Measurements from ENCODE around the gene CREB5.

Gene CREB5

DNA sequence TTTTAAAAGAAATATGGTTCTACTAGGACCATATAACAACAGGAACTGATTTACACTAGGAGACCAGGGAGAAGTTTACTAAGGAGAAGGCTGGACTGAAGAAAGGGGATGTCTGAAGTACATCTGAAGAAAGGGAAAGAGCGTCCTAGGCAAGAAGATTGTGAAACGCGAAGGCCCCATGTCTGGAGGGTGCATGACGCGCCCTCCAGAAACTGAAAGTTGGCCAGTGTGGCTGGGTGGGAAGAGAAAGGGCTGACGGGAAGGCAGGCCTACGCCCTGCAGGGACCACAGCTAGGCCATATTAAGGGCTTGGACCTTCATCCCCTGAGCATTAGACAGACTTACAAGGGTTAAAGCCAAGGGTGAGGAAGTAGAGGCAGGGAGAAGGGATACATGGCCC is 387.8 kb downstream of the CREB5 start:
- Histone ChIP-seq H3K27me3 (ENCODE audit: control insufficient read depth, insufficient read depth, low read length) (no peaks in the 10 kb centered on the region), H3K4me3 (ENCODE audit: low read length) (no peak overlapping the region)
- no CpG with 5 or more reads among the region's 7 CpGs for WGBS (ENCODE audit: insufficient coverage, insufficient read length)

DNA sequence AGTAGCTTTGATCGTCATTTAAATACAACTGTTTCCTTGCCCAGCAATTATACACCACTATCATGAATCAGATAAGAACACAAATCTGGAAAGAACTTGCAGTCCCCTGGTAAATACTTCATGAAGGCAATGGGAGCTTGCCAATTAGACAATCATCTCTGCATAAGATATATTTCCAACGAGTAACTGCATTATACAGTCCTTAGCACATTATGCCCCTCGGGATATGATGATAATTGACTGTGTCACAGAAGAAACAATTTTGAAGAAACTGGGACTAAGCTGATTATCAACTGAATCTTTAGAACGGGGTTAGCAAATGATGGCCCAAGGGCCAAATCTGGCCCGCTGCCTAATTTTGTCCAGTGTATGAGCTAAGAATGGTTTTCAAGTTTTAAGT is 390.1 kb downstream of the CREB5 start:
- no peaks in the 10 kb centered on the region for H3K4me1 ChIP-seq (ENCODE audit: control insufficient read depth, insufficient read depth, low read length)
- no peaks in the 10 kb centered on the region for H3K9me3 ChIP-seq (ENCODE audit: control insufficient read depth, insufficient read depth, low read length)
- H3K36me3 ChIP-seq (ENCODE audit: control insufficient read depth, insufficient read depth, low read length): no peaks in the 10 kb centered on the region
- H3K27me3 ChIP-seq (ENCODE audit: control insufficient read depth, insufficient read depth, low read length): no peaks in the 10 kb centered on the region
- WGBS (ENCODE audit: insufficient coverage, insufficient read length): no CpG with 5 or more reads among the region's 5 CpGs
- no peak overlapping the region for H3K4me3 ChIP-seq (ENCODE audit: low read length)
- no peak overlapping the region for H3K27ac ChIP-seq (ENCODE audit: low read length)
- no peak for DNase-seq (ENCODE audit: low read depth, low spot score)

More for the DNA sequence above, 387.8 kb downstream of the CREB5 start:
- Histone ChIP-seq H3K36me3 (ENCODE audit: control insufficient read depth, insufficient read depth, low read length) (no peaks in the 10 kb centered on the region), H3K4me1 (ENCODE audit: control insufficient read depth, insufficient read depth, low read length) (no peaks in the 10 kb centered on the region), H3K27ac (ENCODE audit: low read length) (no peak overlapping the region), H3K9me3 (ENCODE audit: control insufficient read depth, insufficient read depth, low read length) (no peaks in the 10 kb centered on the region)
- no peak for DNase-seq (ENCODE audit: low read depth, low spot score)

DNA sequence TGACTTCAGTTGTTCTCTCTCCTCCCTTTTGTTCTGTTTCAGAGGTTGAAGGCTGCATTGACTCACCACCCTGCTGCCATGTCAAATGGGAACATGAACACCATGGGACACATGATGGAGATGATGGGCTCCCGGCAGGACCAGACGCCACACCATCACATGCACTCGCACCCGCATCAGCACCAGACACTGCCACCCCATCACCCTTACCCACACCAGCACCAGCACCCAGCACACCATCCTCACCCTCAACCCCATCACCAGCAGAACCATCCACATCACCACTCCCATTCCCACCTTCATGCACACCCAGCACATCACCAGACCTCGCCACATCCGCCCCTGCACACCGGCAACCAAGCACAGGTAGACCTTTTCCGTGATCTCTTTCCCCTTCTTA is 391.8 kb downstream of the CREB5 start:
- DNase-seq (ENCODE audit: low read depth, low spot score): no peak
- H3K9me3 ChIP-seq (ENCODE audit: control insufficient read depth, insufficient read depth, low read length): no peaks in the 10 kb centered on the region

DNA sequence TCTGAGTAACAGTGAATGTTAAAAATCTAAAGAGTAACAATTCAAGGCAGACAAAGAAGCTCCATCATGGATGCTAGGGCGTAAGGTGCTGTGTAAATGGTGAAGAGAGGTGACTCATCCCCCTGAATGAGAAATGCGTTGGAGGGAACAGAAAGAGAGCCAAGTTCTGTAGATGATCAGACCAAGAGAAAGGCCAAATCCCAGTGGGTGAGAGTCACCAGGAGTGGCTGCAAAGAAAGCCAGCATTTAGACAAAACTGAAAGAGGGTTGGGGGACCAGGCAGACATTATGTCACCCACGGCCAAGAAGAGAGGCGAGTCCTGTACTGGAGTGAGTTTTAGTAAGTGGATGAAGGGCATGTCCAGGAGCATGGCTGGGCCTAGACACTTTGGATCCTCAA is 392.7 kb downstream of the CREB5 start:
- H3K4me3 ChIP-seq (ENCODE audit: low read length): no peak overlapping the region
- H3K4me1 ChIP-seq (ENCODE audit: control insufficient read depth, insufficient read depth, low read length): 0 out of 2 replicates have a peak, but pooled peaks cover 1% of the 10 kb centered on the region
- no peaks in the 10 kb centered on the region for H3K36me3 ChIP-seq (ENCODE audit: control insufficient read depth, insufficient read depth, low read length)
- WGBS (ENCODE audit: insufficient coverage, insufficient read length): no CpG with 5 or more reads among the region's 4 CpGs
- no peaks in the 10 kb centered on the region for H3K27me3 ChIP-seq (ENCODE audit: control insufficient read depth, insufficient read depth, low read length)
- no peaks in the 10 kb centered on the region for H3K9me3 ChIP-seq (ENCODE audit: control insufficient read depth, insufficient read depth, low read length)
- no peak overlapping the region for H3K27ac ChIP-seq (ENCODE audit: low read length)
- no peak for DNase-seq (ENCODE audit: low read depth, low spot score)

More for the DNA sequence above, 391.8 kb downstream of the CREB5 start:
- Histone ChIP-seq H3K4me1 (ENCODE audit: control insufficient read depth, insufficient read depth, low read length) (no peaks in the 10 kb centered on the region), H3K4me3 (ENCODE audit: low read length) (no peak overlapping the region), H3K36me3 (ENCODE audit: control insufficient read depth, insufficient read depth, low read length) (no peaks in the 10 kb centered on the region), H3K27ac (ENCODE audit: low read length) (no peak overlapping the region), H3K27me3 (ENCODE audit: control insufficient read depth, insufficient read depth, low read length) (no peaks in the 10 kb centered on the region)
- WGBS (ENCODE audit: insufficient coverage, insufficient read length): no CpG with 5 or more reads among the region's 8 CpGs

DNA sequence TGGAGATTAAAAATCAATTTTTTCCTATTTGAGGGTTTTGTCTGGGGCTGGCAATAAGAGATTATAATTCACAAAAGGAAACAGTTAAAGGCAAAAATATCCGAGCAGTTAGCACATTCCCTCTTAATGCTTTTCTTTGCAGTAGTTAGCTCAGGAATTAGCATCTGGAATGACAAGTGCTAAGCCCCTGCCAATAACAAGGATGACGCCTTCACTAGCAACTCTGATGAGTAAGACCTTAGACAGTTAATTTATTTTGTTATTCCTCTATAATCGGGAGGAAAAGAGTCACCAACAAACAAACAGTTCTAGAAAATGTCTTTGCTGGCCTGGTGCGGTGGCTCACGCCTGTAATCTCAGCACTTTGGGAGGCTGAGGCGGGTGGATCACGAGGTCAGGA is 394.5 kb downstream of the CREB5 start:
- Histone ChIP-seq H3K36me3 (ENCODE audit: control insufficient read depth, insufficient read depth, low read length) (no peaks in the 10 kb centered on the region), H3K4me1 (ENCODE audit: control insufficient read depth, insufficient read depth, low read length) (0 out of 2 replicates have a peak, but pooled peaks cover 1% of the 10 kb centered on the region), H3K9me3 (ENCODE audit: control insufficient read depth, insufficient read depth, low read length) (no peaks in the 10 kb centered on the region), H3K4me3 (ENCODE audit: low read length) (no peak overlapping the region), H3K27ac (ENCODE audit: low read length) (no peak overlapping the region), H3K27me3 (ENCODE audit: control insufficient read depth, insufficient read depth, low read length) (no peaks in the 10 kb centered on the region)
- WGBS (ENCODE audit: insufficient coverage, insufficient read length): no CpG with 5 or more reads among the region's 7 CpGs
- DNase-seq (ENCODE audit: low read depth, low spot score): no peak

DNA sequence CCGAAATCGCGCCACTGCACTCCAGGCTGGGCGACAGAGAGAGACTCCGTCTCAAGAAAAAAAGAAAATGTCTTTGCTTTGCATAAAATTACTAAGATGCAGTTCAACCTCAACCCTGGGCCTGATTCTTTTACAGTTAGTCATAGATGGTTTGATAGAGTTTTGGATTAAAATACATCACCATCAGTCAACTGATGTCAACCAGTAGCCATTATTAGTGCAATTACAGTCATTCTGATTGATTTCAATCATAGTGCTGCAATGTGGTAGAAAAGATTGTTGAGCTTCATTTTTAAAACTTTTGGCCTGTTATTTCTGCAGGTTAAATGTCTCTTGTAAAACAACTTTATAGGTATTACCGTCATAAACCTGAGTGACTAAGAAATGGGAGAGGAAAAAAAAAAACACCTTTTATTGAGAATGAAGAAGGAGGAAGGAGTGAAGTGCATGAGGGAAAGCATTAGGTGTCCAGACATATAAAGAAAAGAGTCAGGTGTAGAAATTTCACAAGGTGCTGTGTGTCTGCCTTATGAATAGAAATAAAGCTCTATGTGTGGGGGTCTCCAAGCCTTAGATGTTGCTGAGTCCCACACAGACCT is 395.2 kb downstream of the CREB5 start:
- DNase-seq (ENCODE audit: low read depth, low spot score): no peak
- H3K4me1 ChIP-seq (ENCODE audit: control insufficient read depth, insufficient read depth, low read length): 0 out of 2 replicates have a peak, but pooled peaks cover 1% of the 10 kb centered on the region
- H3K9me3 ChIP-seq (ENCODE audit: control insufficient read depth, insufficient read depth, low read length): no peaks in the 10 kb centered on the region
- no peak overlapping the region for H3K4me3 ChIP-seq (ENCODE audit: low read length)
- H3K36me3 ChIP-seq (ENCODE audit: control insufficient read depth, insufficient read depth, low read length): no peaks in the 10 kb centered on the region
- no peak overlapping the region for H3K27ac ChIP-seq (ENCODE audit: low read length)
- no CpG with 5 or more reads among the region's 6 CpGs for WGBS (ENCODE audit: insufficient coverage, insufficient read length)
- no peaks in the 10 kb centered on the region for H3K27me3 ChIP-seq (ENCODE audit: control insufficient read depth, insufficient read depth, low read length)

DNA sequence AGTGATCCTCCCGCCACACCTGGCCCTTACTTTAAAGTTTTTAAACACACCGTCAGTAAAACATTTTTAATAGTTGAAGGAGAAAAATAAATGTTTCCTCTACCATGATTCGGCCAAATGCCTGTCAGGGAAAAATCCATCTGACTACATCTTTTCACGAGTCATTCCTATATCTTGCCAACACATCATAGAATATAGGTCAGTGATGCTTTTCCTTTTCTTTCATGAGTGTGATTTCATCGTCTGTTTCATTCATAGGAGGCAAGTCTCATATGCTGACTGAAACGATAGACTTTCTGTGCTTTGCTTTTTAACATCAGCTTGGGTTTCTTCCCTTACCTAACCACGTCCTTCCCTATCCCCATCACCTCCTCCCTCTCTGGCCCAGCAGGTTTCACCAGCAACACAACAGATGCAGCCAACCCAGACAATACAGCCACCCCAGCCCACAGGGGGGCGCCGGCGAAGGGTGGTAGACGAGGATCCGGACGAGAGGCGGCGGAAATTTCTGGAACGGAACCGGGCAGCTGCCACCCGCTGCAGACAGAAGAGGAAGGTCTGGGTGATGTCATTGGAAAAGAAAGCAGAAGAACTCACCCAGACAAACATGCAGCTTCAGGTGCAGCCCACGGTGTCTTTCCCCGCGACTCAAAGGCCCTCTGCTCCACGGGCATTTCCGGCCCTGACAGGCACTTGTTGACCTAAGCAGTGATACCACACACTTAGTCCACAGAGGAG is 396.6 kb downstream of the CREB5 start:
- no peaks in the 10 kb centered on the region for H3K27me3 ChIP-seq (ENCODE audit: control insufficient read depth, insufficient read depth, low read length)
- 0 out of 2 replicates have a peak, but pooled peaks cover 1% of the 10 kb centered on the region for H3K4me1 ChIP-seq (ENCODE audit: control insufficient read depth, insufficient read depth, low read length)
- H3K9me3 ChIP-seq (ENCODE audit: control insufficient read depth, insufficient read depth, low read length): no peaks in the 10 kb centered on the region
- peak; percentile 5 for DNase-seq (ENCODE audit: low read depth, low spot score)
- no peak overlapping the region for H3K27ac ChIP-seq (ENCODE audit: low read length)
- H3K36me3 ChIP-seq (ENCODE audit: control insufficient read depth, insufficient read depth, low read length): no peaks in the 10 kb centered on the region
- no CpG with 5 or more reads among the region's 23 CpGs for WGBS (ENCODE audit: insufficient coverage, insufficient read length)
- no peak overlapping the region for H3K4me3 ChIP-seq (ENCODE audit: low read length)

DNA sequence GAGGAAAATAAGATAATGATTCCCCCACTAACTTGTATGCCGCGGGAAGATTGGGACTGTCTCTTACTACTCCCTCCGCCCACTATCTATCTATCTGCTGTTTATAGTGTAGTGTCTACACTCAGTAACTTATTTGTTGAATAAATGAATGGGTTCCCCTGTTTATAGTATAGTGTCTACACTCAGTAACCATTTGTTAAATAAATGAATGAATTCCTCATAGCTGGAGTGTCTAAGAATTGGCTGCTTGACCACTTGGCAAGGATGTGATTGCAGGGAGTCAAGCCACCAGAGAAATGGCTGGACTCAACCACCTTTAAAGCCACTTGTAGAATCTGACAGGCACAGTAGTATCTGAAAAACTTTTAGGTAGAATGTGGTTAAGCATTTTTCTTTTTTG is 398.7 kb downstream of the CREB5 start:
- Histone ChIP-seq H3K4me3 (ENCODE audit: low read length) (no peak overlapping the region), H3K9me3 (ENCODE audit: control insufficient read depth, insufficient read depth, low read length) (no peaks in the 10 kb centered on the region), H3K36me3 (ENCODE audit: control insufficient read depth, insufficient read depth, low read length) (no peaks in the 10 kb centered on the region), H3K27ac (ENCODE audit: low read length) (no peak overlapping the region), H3K27me3 (ENCODE audit: control insufficient read depth, insufficient read depth, low read length) (no peaks in the 10 kb centered on the region), H3K4me1 (ENCODE audit: control insufficient read depth, insufficient read depth, low read length) (0 out of 2 replicates have a peak, but pooled peaks cover 1% of the 10 kb centered on the region)
- WGBS (ENCODE audit: insufficient coverage, insufficient read length): no CpG with 5 or more reads among the region's 3 CpGs
- DNase-seq (ENCODE audit: low read depth, low spot score): no peak

DNA sequence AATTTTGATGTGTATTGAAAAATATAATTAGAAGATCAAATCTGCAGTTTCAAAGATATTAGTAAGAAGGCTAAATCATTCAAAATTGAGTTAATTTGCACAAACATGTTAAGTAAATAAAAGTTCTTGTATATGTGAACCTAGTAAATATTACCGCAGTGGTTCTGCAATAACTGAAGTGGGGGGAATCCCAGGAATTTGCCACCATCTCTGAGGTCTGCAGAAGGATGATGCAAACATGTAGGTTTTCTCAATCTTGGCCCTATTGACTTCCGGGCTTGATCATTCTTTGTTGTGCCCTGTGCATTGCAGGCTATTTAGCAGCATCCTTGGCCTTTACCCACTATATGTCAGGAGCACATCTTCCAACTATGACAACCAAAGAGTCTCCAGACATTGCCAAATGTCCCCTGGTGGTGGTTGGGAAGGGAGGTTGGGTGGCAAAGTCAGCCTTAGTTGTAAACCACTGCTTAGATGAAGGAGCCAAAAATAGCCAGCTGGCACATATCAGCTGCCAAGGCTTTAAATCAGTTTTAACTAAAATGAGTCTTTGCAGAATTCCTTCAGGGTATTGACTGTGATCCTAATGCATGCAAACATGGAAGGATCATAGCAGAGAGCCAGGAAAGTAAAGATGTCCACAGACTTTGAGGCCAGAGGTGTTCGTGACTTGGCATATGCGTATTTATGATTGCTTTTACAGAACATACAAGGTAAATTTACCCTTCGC is 399.5 kb downstream of the CREB5 start:
- no peak for DNase-seq (ENCODE audit: low read depth, low spot score)
- Histone ChIP-seq H3K9me3 (ENCODE audit: control insufficient read depth, insufficient read depth, low read length) (no peaks in the 10 kb centered on the region), H3K36me3 (ENCODE audit: control insufficient read depth, insufficient read depth, low read length) (no peaks in the 10 kb centered on the region), H3K4me3 (ENCODE audit: low read length) (no peak overlapping the region), H3K4me1 (ENCODE audit: control insufficient read depth, insufficient read depth, low read length) (0 out of 2 replicates have a peak, but pooled peaks cover 1% of the 10 kb centered on the region), H3K27me3 (ENCODE audit: control insufficient read depth, insufficient read depth, low read length) (no peaks in the 10 kb centered on the region), H3K27ac (ENCODE audit: low read length) (no peak overlapping the region)
- no CpG with 5 or more reads among the region's 5 CpGs for WGBS (ENCODE audit: insufficient coverage, insufficient read length)

DNA sequence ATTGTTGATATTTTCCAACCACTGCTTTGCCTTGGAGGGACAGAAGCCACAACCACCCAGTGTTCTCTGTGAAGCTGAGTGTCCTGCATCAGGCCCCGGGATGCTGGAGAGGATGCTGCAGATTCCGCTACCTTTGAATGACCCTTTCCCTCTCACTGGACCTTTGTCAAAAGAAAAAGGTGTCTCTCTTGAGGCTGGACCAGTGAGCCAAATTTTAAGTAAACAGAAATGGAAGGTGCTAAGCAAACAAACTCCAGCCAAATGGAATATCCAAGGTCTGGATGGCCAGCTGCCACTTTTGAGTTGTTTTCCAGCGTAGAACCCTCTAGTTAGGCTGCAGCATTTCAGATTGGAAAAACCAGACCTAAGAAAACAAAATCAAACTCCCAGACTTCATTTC is 400.3 kb downstream of the CREB5 start:
- DNase-seq (ENCODE audit: low read depth, low spot score): no peak
- Histone ChIP-seq H3K36me3 (ENCODE audit: control insufficient read depth, insufficient read depth, low read length) (no peaks in the 10 kb centered on the region), H3K27me3 (ENCODE audit: control insufficient read depth, insufficient read depth, low read length) (no peaks in the 10 kb centered on the region), H3K4me3 (ENCODE audit: low read length) (no peak overlapping the region), H3K27ac (ENCODE audit: low read length) (no peak overlapping the region), H3K9me3 (ENCODE audit: control insufficient read depth, insufficient read depth, low read length) (no peaks in the 10 kb centered on the region), H3K4me1 (ENCODE audit: control insufficient read depth, insufficient read depth, low read length) (0 out of 2 replicates have a peak, but pooled peaks cover 1% of the 10 kb centered on the region)
- no CpG with 5 or more reads among the region's 3 CpGs for WGBS (ENCODE audit: insufficient coverage, insufficient read length)

Measured in iPS DF 6.9 (cell line).